IPS-18c (cell line): Measurements from ENCODE around the gene NRXN3.

Source experiments
- H3K4me3 ChIP-seq: 2 replicates; pipeline ENCODE4 v1.7.0; 2013; ENCODE audit warnings: low read depth, mild to moderate bottlenecking, low read length, moderate library complexity; ENCODE audit not compliant: insufficient read depth
- H3K9me3 ChIP-seq: one replicate; pipeline ENCODE4 v1.6.1; 2013; ENCODE audit warnings: mild to moderate bottlenecking, low read length, moderate library complexity; ENCODE audit not compliant: control insufficient read depth, insufficient read depth

The NRXN3 gene

DNA sequence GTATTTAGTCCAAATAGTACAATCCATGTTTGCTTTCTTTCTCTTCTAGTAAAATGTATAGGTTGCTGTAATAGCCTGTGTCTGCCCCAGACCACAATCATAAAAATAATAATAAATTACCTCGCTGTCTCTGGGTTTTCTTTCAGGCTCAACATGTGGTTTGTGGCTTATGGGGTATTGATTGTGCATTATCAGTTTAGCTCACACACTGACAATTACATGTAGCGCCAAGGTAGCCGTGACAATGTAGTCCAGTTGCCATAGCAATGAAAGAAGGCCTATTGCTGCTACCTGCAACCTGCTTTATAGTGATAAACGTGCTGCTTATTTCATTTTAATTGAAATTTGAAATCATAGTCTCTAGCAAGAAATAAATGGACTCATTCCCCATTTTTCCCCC is 1009.8 kb downstream of the NRXN3 start:
- no peaks in the 10 kb centered on the region for H3K9me3 ChIP-seq

DNA sequence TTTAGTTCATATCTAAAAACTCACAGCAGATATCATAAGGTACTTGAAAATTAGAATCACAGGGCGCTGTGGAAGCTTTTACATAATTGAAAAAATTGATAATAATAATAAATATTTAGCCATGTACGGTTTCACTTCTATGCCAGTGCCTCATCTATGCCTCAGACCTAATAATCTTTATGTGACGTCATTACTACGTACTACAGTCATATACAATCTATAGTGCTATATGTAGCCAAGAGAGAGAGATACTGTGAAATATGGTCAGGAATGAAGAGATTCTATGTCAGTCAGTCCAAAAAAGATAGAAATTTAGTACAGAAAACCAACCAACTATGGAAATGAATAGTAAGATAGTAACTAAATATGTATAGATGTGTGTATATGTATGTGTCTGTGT is 1010.5 kb downstream of the NRXN3 start:
- Histone ChIP-seq H3K9me3 (no peaks in the 10 kb centered on the region), H3K4me3 (no peak overlapping the region)

More for the DNA sequence above, 1009.8 kb downstream of the NRXN3 start:
- no peak overlapping the region for H3K4me3 ChIP-seq

- Histone ChIP-seq H3K9me3 (no peaks in the 10 kb centered on the region), H3K4me3 (no peak overlapping the region)
Measured at GRCh38 chr14:79186523-79186922, 1016.4 kb downstream of the NRXN3 start.

- Histone ChIP-seq H3K9me3 (no peaks in the 10 kb centered on the region), H3K4me3 (no peak overlapping the region)
Measured at GRCh38 chr14:79193689-79194477, 1023.7 kb downstream of the NRXN3 start.

- Histone ChIP-seq H3K4me3 (no peak overlapping the region), H3K9me3 (no peaks in the 10 kb centered on the region)
Measured at GRCh38 chr14:79196216-79196615, 1026.0 kb downstream of the NRXN3 start.

GRCh38 chr14:79197516-79197915 is 1027.3 kb downstream of the NRXN3 start:
- H3K4me3 ChIP-seq = no peak overlapping the region
- H3K9me3 ChIP-seq = no peaks in the 10 kb centered on the region

GRCh38 chr14:79199217-79199616 is 1029.0 kb downstream of the NRXN3 start:
- H3K4me3 ChIP-seq = no peak overlapping the region

GRCh38 chr14:79201564-79202207 is 1031.5 kb downstream of the NRXN3 start:
- Histone ChIP-seq H3K4me3 (no peak overlapping the region), H3K9me3 (no peaks in the 10 kb centered on the region)

More at GRCh38 chr14:79199217-79199616, 1029.0 kb downstream of the NRXN3 start:
- H3K9me3 ChIP-seq = no peaks in the 10 kb centered on the region

DNA sequence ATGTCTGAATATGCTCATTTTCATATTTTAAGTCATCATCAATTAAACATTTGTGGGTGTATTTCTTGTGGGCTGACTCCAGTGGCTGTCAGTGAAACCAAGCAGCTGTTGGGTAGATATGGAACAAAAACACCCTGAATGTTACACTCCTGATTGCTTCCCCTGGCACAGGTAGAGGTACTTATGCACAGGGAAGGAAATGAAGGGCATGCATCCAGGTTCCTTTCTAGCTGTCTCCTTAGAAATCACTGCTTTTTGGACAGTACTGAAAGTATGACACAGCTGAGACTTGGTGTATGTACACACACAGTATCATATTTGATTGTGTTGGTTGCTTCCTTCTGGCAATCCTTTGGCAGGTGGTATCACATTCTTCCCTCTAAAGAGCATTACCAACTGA is 1034.4 kb downstream of the NRXN3 start:
- H3K4me3 ChIP-seq = no peak overlapping the region
- no peaks in the 10 kb centered on the region for H3K9me3 ChIP-seq

- H3K4me3 ChIP-seq = no peak overlapping the region
Measured at GRCh38 chr14:79209418-79209817, 1039.2 kb downstream of the NRXN3 start.

GRCh38 chr14:79225815-79226214 is 1055.6 kb downstream of the NRXN3 start:
- no peak overlapping the region for H3K4me3 ChIP-seq
- H3K9me3 ChIP-seq = no peaks in the 10 kb centered on the region

More at GRCh38 chr14:79209418-79209817, 1039.2 kb downstream of the NRXN3 start:
- H3K9me3 ChIP-seq = no peaks in the 10 kb centered on the region

GRCh38 chr14:79229383-79229909 is 1059.3 kb downstream of the NRXN3 start:
- Histone ChIP-seq H3K9me3 (no peaks in the 10 kb centered on the region), H3K4me3 (no peak overlapping the region)

GRCh38 chr14:79242666-79243065 is 1072.5 kb downstream of the NRXN3 start:
- Histone ChIP-seq H3K4me3 (no peak overlapping the region), H3K9me3 (no peaks in the 10 kb centered on the region)

DNA sequence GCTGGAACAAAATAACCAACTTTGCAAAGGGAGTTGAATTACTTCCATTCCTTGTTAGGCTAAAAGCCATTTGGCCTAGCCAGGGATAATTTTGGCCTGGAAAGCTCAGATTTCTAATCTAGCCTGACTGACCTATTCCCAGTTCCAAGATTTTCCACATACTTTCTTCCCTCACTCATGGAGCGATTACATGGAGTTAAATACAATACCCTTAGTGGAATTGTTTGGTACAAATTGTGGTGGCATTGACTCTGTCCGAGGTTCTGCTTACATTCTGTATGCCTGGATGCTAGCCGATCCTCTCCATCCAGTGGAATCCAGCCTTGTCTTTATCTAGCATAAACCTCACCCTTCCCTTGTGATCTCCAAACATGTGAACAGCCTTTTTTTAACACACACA is 1076.0 kb downstream of the NRXN3 start:
- no peak overlapping the region for H3K4me3 ChIP-seq
- H3K9me3 ChIP-seq = no peaks in the 10 kb centered on the region

DNA sequence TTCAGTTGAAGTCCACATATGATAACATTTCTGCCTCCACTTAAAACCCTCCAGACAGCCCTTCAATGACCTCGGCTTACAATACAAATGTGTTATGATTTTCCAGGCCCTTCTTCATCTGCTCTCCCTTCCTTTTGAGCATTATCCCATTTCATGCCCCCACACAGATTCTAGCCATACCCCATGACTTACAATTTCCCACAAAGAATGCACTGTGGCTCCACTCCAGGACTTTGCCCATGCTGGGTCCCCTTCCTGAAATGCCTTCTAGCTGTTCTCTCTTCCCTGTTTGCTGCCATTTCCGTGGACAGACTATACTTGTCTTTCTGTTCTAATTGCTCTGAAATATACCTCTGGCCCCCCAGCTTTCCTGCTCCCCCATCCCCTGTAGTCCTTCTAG is 1078.0 kb downstream of the NRXN3 start:
- no peak overlapping the region for H3K4me3 ChIP-seq
- H3K9me3 ChIP-seq = no peaks in the 10 kb centered on the region

GRCh38 chr14:79248771-79249170 is 1078.6 kb downstream of the NRXN3 start:
- Histone ChIP-seq H3K4me3 (no peak overlapping the region), H3K9me3 (no peaks in the 10 kb centered on the region)

DNA sequence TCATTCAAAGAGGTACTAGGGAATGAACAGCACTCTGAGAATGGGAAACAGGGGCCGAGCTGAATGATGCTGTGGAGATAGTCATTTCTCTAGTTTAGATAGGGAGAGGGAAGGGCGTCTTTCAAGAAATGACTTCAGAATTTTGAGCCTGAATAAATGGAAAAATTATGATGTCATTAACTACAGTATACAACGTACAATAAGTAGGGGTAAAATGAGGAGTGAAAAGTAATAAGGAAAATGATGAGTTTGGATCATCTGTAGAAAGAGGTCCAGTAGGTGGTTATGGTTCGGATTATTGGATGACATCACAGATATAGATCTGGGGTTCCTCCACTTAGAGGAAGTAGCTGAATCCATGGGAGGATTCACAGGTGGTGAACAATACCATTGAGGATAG is 1081.1 kb downstream of the NRXN3 start:
- H3K4me3 ChIP-seq = no peak overlapping the region
- no peaks in the 10 kb centered on the region for H3K9me3 ChIP-seq

DNA sequence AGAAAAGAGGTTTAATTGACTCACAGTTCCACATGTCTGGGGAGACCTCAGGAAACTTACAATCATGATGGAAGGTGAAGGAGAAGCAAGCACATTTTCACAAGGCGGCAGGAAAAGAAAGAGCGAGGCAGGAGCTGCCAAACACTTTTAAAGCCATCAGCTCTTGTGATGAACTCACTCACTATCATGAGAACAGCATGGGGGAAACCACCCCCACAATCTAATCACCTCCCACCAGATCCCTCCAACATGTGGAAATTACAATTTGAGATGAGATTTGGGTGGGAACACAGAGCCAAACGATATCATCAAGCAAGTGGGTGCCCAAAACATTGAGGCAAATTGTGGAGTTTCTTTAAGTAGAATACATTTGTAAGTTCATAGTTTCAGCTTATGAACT is 1083.4 kb downstream of the NRXN3 start:
- no peak overlapping the region for H3K4me3 ChIP-seq

More for the DNA sequence above, 1083.4 kb downstream of the NRXN3 start:
- H3K9me3 ChIP-seq = no peaks in the 10 kb centered on the region
